GM23338 (cell line): ENCODE measurements around the gene DERA. TPM values are rescaled to one million over a fixed set of nuclear protein-coding genes. Genes with fewer than 3 reads are reported as not detected.

Experiments
- ATAC-seq: fragments of 200-7000 bp; cut with Tn5 transposase; 3 replicates; pipeline ENCODE4 v1.9.1; 2020
- DNase-seq: peaks from one replicate; pipeline ENCODE4 v3.0.0-alpha.2; 2015; ENCODE audit warnings: low spot score
- H2AFZ ChIP-seq: fragments of 200-600 bp; sonication (generic); 2 replicates; pipeline ENCODE4 v1.8.0; 2016; ENCODE audit warnings: antibody characterized with exemption, mild to moderate bottlenecking, moderate library complexity
- H3F3A ChIP-seq: fragments of 200-600 bp; sonication (generic); replicated peaks from 2 replicates; pipeline ENCODE4 v1.8.0; 2017; ENCODE audit warnings: antibody characterized with exemption, mixed run types, low read depth
- H3K27ac ChIP-seq: fragments of 200-600 bp; sonication (generic); 2 replicates; pipeline ENCODE4 v1.6.1; 2016; ENCODE audit warnings: low read depth
- H3K27me3 ChIP-seq: fragments of 200-600 bp; sonication (generic); 2 replicates; pipeline ENCODE4 v1.8.0; 2016; ENCODE audit warnings: mild to moderate bottlenecking, mixed run types, moderate library complexity; ENCODE audit not compliant: insufficient read depth
- H3K36me3 ChIP-seq: fragments of 200-600 bp; sonication (generic); 2 replicates; pipeline ENCODE4 v1.8.0; 2016; ENCODE audit warnings: mild to moderate bottlenecking; ENCODE audit not compliant: insufficient read depth
- H3K4me1 ChIP-seq: fragments of 200-600 bp; sonication (generic); 2 replicates; pipeline ENCODE4 v1.8.0; 2016; ENCODE audit warnings: mild to moderate bottlenecking, moderate library complexity; ENCODE audit not compliant: insufficient read depth
- H3K4me2 ChIP-seq: fragments of 200-600 bp; sonication (generic); 2 replicates; pipeline ENCODE4 v1.7.1; 2017; ENCODE audit warnings: mixed run types
- H3K4me3 ChIP-seq: fragments of 200-600 bp; sonication (generic); 2 replicates; pipeline ENCODE4 v1.6.1; 2016; ENCODE audit warnings: mixed run types
- H3K79me2 ChIP-seq: fragments of 200-600 bp; sonication (generic); replicated peaks from 2 replicates; pipeline ENCODE4 v1.8.0; 2017; ENCODE audit warnings: mild to moderate bottlenecking; ENCODE audit not compliant: insufficient read depth
- H3K9me2 ChIP-seq: fragments of 200-600 bp; sonication (generic); 2 replicates; pipeline ENCODE4 v1.8.0; 2017; ENCODE audit not compliant: insufficient read depth
- H4K20me1 ChIP-seq: fragments of 200-600 bp; sonication (generic); replicated peaks from 2 replicates; pipeline ENCODE4 v1.8.0; 2017; ENCODE audit warnings: mild to moderate bottlenecking; ENCODE audit not compliant: insufficient read depth
- H3K27ac Mint-ChIP-seq: 2 replicates; pipeline ENCODE4 v1.8.0; 2020; ENCODE audit warnings: inconsistent platforms, mild to moderate bottlenecking, moderate library complexity, mixed read lengths
- H3K27me3 Mint-ChIP-seq: 3 replicates; pipeline ENCODE4 v1.8.0; 2022; ENCODE audit warnings: low read depth, mild to moderate bottlenecking, moderate library complexity, mixed read lengths, inconsistent platforms; ENCODE audit not compliant: insufficient read depth, poor library complexity
- H3K36me3 Mint-ChIP-seq: 3 replicates; pipeline ENCODE4 v1.8.0; 2021; ENCODE audit warnings: low read depth, mild to moderate bottlenecking, inconsistent platforms, moderate library complexity, mixed read lengths
- H3K4me1 Mint-ChIP-seq: 3 replicates; pipeline ENCODE4 v1.8.0; 2020; ENCODE audit warnings: mild to moderate bottlenecking, inconsistent platforms, mixed read lengths
- H3K4me3 Mint-ChIP-seq: 3 replicates; pipeline ENCODE4 v1.8.0; 2021; ENCODE audit warnings: moderate library complexity, mild to moderate bottlenecking, inconsistent platforms, mixed read lengths
- H3K9me3 Mint-ChIP-seq: 3 replicates; pipeline ENCODE4 v1.8.0; 2020; ENCODE audit warnings: moderate library complexity, mild to moderate bottlenecking, inconsistent platforms, mixed read lengths
- CREB1 ChIP-seq: fragments of 250-450 bp; sonication (Bioruptor Pico); IDR thresholded peaks from 2 replicates; pipeline ENCODE4 v1.5.0; 2020; ENCODE audit warnings: low read depth, mild to moderate bottlenecking, moderate library complexity
- ETS1 ChIP-seq: IDR thresholded peaks from 2 replicates; pipeline ENCODE4 v1.6.1; 2016; ENCODE audit warnings: antibody characterized with exemption
- EZH2 ChIP-seq: fragments of 200-600 bp; sonication (generic); IDR thresholded peaks from one replicate; pipeline ENCODE4 v1.8.0; 2017; ENCODE audit warnings: antibody characterized with exemption, mild to moderate bottlenecking, low read depth; ENCODE audit not compliant: unreplicated experiment
- EZH2phosphoT487 ChIP-seq: fragments of 200-600 bp; sonication (generic); IDR thresholded peaks from one replicate; pipeline ENCODE4 v1.8.1; 2018; ENCODE audit warnings: antibody characterized with exemption; ENCODE audit not compliant: unreplicated experiment
- JUNB ChIP-seq: IDR thresholded peaks from one replicate; pipeline ENCODE4 v1.6.1; 2016; ENCODE audit warnings: antibody characterized with exemption; ENCODE audit not compliant: unreplicated experiment
- NANOG ChIP-seq: IDR thresholded peaks from 2 replicates; pipeline ENCODE4 v1.6.1; 2016; ENCODE audit warnings: antibody characterized with exemption, borderline replicate concordance
- POLR2AphosphoS5 ChIP-seq: IDR thresholded peaks from 2 replicates; pipeline ENCODE4 v1.6.1; 2016; ENCODE audit warnings: antibody characterized with exemption, low read depth
- STAT1 ChIP-seq: IDR thresholded peaks from one replicate; pipeline ENCODE4 v1.6.1; 2016; ENCODE audit warnings: antibody characterized with exemption; ENCODE audit not compliant: unreplicated experiment
- ZNF114 ChIP-seq: fragments of 250-450 bp; sonication (Bioruptor Pico); IDR thresholded peaks from 2 replicates; pipeline ENCODE4 v1.5.0; 2020; ENCODE audit warnings: mild to moderate bottlenecking, moderate library complexity
- ZNF331 ChIP-seq: fragments of 250-450 bp; sonication (Bioruptor Pico); IDR thresholded peaks from 2 replicates; pipeline ENCODE4 v1.5.0; 2020; ENCODE audit warnings: low read depth, mild to moderate bottlenecking, moderate library complexity
- ZNF462 ChIP-seq: fragments of 250-450 bp; sonication (Bioruptor Pico); IDR thresholded peaks from 2 replicates; pipeline ENCODE4 v1.5.0; 2020; ENCODE audit warnings: mild to moderate bottlenecking, moderate library complexity
- polyA plus RNA-seq: library from polyadenylated mRNA; unstranded; fragments of >200 nt; fragmentation: Nextera tagmentation; extraction: Ambion mirVana; gene quantifications from 2 replicates; pipeline ENCODE4 v1.2.1, GENCODE V29; 2016
- total RNA-seq: library from RNA; depleted of rRNA; stranded (reverse); fragments of >200 nt; shearing (Covaris generic); gene quantifications from 2 replicates; pipeline ENCODE4 v1.2.3, GENCODE V29; 2014
- TF ChIP-seq, protein P1 (sequence below), 2 experiments: fragments of 200-600 bp in 1 of 2; sonication (generic) in 1 of 2; conservative IDR thresholded peaks; 2 replicates each; pipeline versions ENCODE4 v1.5.1 to v1.6.1; 2016 to 2017; ENCODE audit warnings: antibody characterized with exemption in 2 of 2, low read depth in 2 of 2, mild to moderate bottlenecking in 2 of 2, moderate library complexity in 1 of 2
- TF ChIP-seq, protein P2 (sequence below): IDR thresholded peaks from one replicate; pipeline ENCODE4 v1.6.1; 2018; ENCODE audit warnings: antibody characterized with exemption; ENCODE audit not compliant: unreplicated experiment

The DERA gene
- total and polyA plus RNA-seq, 2 experiments from 2014 or later, result 20.4 to 27.3 TPM

- no peaks in the 10 kb centered on the region for H3K79me2 ChIP-seq
- H3K4me2 ChIP-seq, result peak overlapping the region; percentile 88
- no peak for DNase-seq
- TF ChIP-seq NANOG, result no peak
- TF ChIP-seq JUNB, result no peak
- TF ChIP-seq, protein P1, sequence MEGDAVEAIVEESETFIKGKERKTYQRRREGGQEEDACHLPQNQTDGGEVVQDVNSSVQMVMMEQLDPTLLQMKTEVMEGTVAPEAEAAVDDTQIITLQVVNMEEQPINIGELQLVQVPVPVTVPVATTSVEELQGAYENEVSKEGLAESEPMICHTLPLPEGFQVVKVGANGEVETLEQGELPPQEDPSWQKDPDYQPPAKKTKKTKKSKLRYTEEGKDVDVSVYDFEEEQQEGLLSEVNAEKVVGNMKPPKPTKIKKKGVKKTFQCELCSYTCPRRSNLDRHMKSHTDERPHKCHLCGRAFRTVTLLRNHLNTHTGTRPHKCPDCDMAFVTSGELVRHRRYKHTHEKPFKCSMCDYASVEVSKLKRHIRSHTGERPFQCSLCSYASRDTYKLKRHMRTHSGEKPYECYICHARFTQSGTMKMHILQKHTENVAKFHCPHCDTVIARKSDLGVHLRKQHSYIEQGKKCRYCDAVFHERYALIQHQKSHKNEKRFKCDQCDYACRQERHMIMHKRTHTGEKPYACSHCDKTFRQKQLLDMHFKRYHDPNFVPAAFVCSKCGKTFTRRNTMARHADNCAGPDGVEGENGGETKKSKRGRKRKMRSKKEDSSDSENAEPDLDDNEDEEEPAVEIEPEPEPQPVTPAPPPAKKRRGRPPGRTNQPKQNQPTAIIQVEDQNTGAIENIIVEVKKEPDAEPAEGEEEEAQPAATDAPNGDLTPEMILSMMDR (conservative IDR thresholded peaks at IDR 0.05; ENCODE audit: low read depth in 2 of 2), result no peak
- TF ChIP-seq ZNF114 (CRISPR knock-in tag), result no peak
- TF ChIP-seq CREB1 (CRISPR knock-in tag), result no peak
- TF ChIP-seq EZH2, result no peak
- TF ChIP-seq EZH2phosphoT487, result no peak
- no peak for TF ChIP-seq POLR2AphosphoS5
- TF ChIP-seq, protein P2, sequence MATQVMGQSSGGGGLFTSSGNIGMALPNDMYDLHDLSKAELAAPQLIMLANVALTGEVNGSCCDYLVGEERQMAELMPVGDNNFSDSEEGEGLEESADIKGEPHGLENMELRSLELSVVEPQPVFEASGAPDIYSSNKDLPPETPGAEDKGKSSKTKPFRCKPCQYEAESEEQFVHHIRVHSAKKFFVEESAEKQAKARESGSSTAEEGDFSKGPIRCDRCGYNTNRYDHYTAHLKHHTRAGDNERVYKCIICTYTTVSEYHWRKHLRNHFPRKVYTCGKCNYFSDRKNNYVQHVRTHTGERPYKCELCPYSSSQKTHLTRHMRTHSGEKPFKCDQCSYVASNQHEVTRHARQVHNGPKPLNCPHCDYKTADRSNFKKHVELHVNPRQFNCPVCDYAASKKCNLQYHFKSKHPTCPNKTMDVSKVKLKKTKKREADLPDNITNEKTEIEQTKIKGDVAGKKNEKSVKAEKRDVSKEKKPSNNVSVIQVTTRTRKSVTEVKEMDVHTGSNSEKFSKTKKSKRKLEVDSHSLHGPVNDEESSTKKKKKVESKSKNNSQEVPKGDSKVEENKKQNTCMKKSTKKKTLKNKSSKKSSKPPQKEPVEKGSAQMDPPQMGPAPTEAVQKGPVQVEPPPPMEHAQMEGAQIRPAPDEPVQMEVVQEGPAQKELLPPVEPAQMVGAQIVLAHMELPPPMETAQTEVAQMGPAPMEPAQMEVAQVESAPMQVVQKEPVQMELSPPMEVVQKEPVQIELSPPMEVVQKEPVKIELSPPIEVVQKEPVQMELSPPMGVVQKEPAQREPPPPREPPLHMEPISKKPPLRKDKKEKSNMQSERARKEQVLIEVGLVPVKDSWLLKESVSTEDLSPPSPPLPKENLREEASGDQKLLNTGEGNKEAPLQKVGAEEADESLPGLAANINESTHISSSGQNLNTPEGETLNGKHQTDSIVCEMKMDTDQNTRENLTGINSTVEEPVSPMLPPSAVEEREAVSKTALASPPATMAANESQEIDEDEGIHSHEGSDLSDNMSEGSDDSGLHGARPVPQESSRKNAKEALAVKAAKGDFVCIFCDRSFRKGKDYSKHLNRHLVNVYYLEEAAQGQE, result no peak
- no peak for TF ChIP-seq ZNF462
- TF ChIP-seq STAT1, result no peak
- no peak for TF ChIP-seq ETS1
- TF ChIP-seq ZNF331 (CRISPR knock-in tag), result no peak
- Mint-ChIP-seq H3K4me1 (peaks cover 14% of the 10 kb centered on the region), H3K36me3 (no peaks in the 10 kb centered on the region; the same call in 2 of the 3 replicates), H3K9me3 (no peaks in the 10 kb centered on the region), H3K27ac (no peak overlapping the region; the same call in 1 of the 2 replicates), H3K27me3 (peaks cover 7% of the 10 kb centered on the region), H3K4me3 (peak overlapping the region; percentile 83)
- H3K36me3 ChIP-seq, result peaks cover 3% of the 10 kb centered on the region; the same call in 1 of the 2 replicates
- H2AFZ ChIP-seq, result no peak overlapping the region
- H3K9me2 ChIP-seq, result no peaks in the 10 kb centered on the region
- no peaks in the 10 kb centered on the region for H3F3A ChIP-seq
- no peak for ATAC-seq
- H4K20me1 ChIP-seq, result 0 out of 2 replicates have a peak, but pooled peaks cover 5% of the 10 kb centered on the region
- H3K27me3 ChIP-seq, result peaks cover 4% of the 10 kb centered on the region
- H3K4me3 ChIP-seq, result peak overlapping the region; percentile 83
- H3K4me1 ChIP-seq, result peaks cover 12% of the 10 kb centered on the region
- no peak overlapping the region for H3K27ac ChIP-seq
Measured at GRCh38 chr12:15910468-15910863, 666 bp upstream of the DERA start.
